ENCODE measurements around the gene TM4SF18.

GRCh38 chr3:149269687-149270086 lies 63.7 kb downstream of the TM4SF18 start:
- no peak for TF ChIP-seq CTCF (IDR thresholded peaks at IDR 0.05)
- TF ChIP-seq EZH2phosphoT487 (IDR thresholded peaks at IDR 0.05), result no peak

All from neural progenitor cell (in vitro differentiated cells).